Trophoblast cell (in vitro differentiated cells and primary cell): ENCODE results near the gene OR10A4.

Experiments
- DNase-seq, 2 donors: peaks; one replicate each; pipeline ENCODE4 v3.0.0-alpha.2; 2016
- H2AFZ ChIP-seq: 2 replicates; pipeline ENCODE4 v1.6.1; 2013; ENCODE audit warnings: low read length, moderate library complexity, mild to moderate bottlenecking; ENCODE audit not compliant: insufficient read depth, poor library complexity
- H2AK5ac ChIP-seq: 2 replicates; pipeline ENCODE4 v1.6.1; 2013; ENCODE audit warnings: mild to moderate bottlenecking, low read length
- H2BK120ac ChIP-seq: 2 replicates; pipeline ENCODE4 v1.6.1; 2013; ENCODE audit warnings: low read length, mild to moderate bottlenecking, moderate library complexity; ENCODE audit not compliant: insufficient read depth, poor library complexity
- H2BK12ac ChIP-seq: 2 replicates; pipeline ENCODE4 v1.6.1; 2013; ENCODE audit warnings: mild to moderate bottlenecking, low read length, moderate library complexity
- H2BK5ac ChIP-seq: 2 replicates; pipeline ENCODE4 v1.6.1; 2013; ENCODE audit warnings: low read length, low read depth, moderate library complexity, mild to moderate bottlenecking; ENCODE audit not compliant: poor library complexity
- H3K14ac ChIP-seq: 2 replicates; pipeline ENCODE4 v1.6.1; 2013; ENCODE audit warnings: mild to moderate bottlenecking, low read length
- H3K18ac ChIP-seq: 2 replicates; pipeline ENCODE4 v1.6.1; 2013; ENCODE audit warnings: mild to moderate bottlenecking, low read length
- H3K23ac ChIP-seq: 2 replicates; pipeline ENCODE4 v1.6.1; 2013; ENCODE audit warnings: low read length
- H3K27ac ChIP-seq: 2 replicates; pipeline ENCODE4 v1.5.1; 2013; ENCODE audit warnings: low read depth, mild to moderate bottlenecking, inconsistent platforms, low read length, moderate library complexity
- H3K27me3 ChIP-seq: 2 replicates; pipeline ENCODE4 v1.6.1; 2013; ENCODE audit warnings: inconsistent platforms, mild to moderate bottlenecking, low read length, moderate library complexity; ENCODE audit not compliant: insufficient read depth
- H3K36me3 ChIP-seq, 2 experiments: 1 replicate in 1 of 2; 2 replicates in 1 of 2; pipeline ENCODE4 v1.6.1; 2013; ENCODE audit warnings: low read length in 2 of 2, mild to moderate bottlenecking in 2 of 2, moderate library complexity in 1 of 2; ENCODE audit not compliant: insufficient read depth in 2 of 2, control insufficient read depth in 1 of 2
- H3K4ac ChIP-seq: 2 replicates; pipeline ENCODE4 v1.6.1; 2013; ENCODE audit warnings: low read depth, mild to moderate bottlenecking, low read length, moderate library complexity
- H3K4me1 ChIP-seq, 2 experiments: 1 replicate in 1 of 2; 2 replicates in 1 of 2; pipeline ENCODE4 v1.6.1; 2013; ENCODE audit warnings: low read length in 2 of 2, mild to moderate bottlenecking in 2 of 2, moderate library complexity in 1 of 2; ENCODE audit not compliant: insufficient read depth in 2 of 2, control insufficient read depth in 1 of 2
- H3K4me2 ChIP-seq: 2 replicates; pipeline ENCODE4 v1.6.1; 2013; ENCODE audit warnings: inconsistent platforms, mild to moderate bottlenecking, low read length, moderate library complexity
- H3K4me3 ChIP-seq: 2 replicates; pipeline ENCODE4 v1.5.1; 2013; ENCODE audit warnings: mild to moderate bottlenecking, low read depth, low read length, inconsistent platforms
- H3K79me1 ChIP-seq: one replicate; pipeline ENCODE4 v1.6.1; 2013; ENCODE audit warnings: low read length
- H3K79me2 ChIP-seq: 2 replicates; pipeline ENCODE4 v1.6.1; 2013; ENCODE audit warnings: low read length, mild to moderate bottlenecking; ENCODE audit not compliant: control insufficient read depth, insufficient read depth, poor library complexity
- H3K9ac ChIP-seq: 2 replicates; pipeline ENCODE4 v1.6.1; 2013; ENCODE audit warnings: mild to moderate bottlenecking, low read length
- H3K9me3 ChIP-seq: 2 replicates; pipeline ENCODE4 v1.6.1; 2013; ENCODE audit warnings: low read depth, mild to moderate bottlenecking, control low read depth, inconsistent platforms, low read length; ENCODE audit not compliant: insufficient read depth
- H4K12ac ChIP-seq: 2 replicates; pipeline ENCODE4 v1.6.1; 2013; ENCODE audit warnings: low read depth, mild to moderate bottlenecking, low read length, moderate library complexity
- H4K8ac ChIP-seq: 2 replicates; pipeline ENCODE4 v1.6.1; 2013; ENCODE audit warnings: low read depth, mild to moderate bottlenecking, low read length, moderate library complexity
- H4K91ac ChIP-seq: one replicate; pipeline ENCODE4 v1.6.1; 2013; ENCODE audit warnings: low read depth, mild to moderate bottlenecking, low read length, moderate library complexity
- WGBS: extraction: QIAGEN DNeasy Blood & Tissue Kit; methylation state at CpG from one replicate; pipeline ENCODE4 v1.1.7; 2013; ENCODE audit warnings: missing lambda C conversion rate; ENCODE audit not compliant: insufficient read length, insufficient coverage; ENCODE audit errors: extremely low coverage; 5-methylcytosine and 5-hydroxymethylcytosine counted together

The OR10A4 gene

DNA sequence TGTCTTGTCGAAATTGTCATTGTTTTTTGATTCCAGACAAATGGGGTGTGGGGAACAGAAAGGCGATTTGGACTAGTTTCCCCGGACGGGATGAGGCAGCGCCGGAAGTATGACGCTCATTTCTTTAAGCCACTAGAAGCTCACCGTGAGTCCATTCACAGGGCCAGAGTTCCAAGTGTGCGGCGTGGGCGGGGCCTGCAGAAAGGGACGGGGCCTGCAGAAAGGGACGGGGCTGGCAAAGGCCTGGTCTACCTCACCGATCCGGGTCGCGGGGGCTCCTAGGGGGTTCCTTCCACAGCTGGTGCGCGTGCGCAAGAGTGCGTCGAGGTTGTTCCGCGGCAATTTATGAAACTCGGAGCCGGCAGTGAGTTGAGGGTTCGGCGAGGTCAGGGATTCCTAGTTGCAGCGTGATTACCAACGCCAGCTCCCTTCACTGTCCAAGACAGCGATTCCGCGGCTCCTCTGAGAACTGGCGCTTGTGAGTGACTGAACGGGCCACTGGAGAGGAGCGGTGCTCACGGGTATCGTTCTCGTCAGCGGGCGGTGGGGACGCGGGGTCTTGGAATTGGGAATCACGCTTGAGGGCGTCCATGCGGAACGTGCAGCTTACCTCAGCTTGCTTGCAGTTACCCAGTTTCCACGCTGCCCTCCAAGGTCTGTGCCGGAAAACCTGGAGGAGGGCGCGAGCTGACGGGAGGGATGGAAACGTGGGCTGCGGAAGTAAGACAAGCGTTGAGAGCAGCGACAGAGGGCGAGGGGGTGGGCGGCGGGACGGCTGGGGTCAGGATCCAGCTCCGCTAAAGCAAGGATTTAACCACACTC lies 50.0 kb downstream of the OR10A4 start, which contains the start of gene ZNF215:
Gene ZNF215 (plus strand): TSS at position 219 of the 822 bp plus-strand sequence. CDS start 5,847 bp downstream, outside the sequence.
- DNase-seq: peak; percentile 82 to 89
- H2AFZ ChIP-seq: peak within 1 kb of the TSS; percentile 81

DNA sequence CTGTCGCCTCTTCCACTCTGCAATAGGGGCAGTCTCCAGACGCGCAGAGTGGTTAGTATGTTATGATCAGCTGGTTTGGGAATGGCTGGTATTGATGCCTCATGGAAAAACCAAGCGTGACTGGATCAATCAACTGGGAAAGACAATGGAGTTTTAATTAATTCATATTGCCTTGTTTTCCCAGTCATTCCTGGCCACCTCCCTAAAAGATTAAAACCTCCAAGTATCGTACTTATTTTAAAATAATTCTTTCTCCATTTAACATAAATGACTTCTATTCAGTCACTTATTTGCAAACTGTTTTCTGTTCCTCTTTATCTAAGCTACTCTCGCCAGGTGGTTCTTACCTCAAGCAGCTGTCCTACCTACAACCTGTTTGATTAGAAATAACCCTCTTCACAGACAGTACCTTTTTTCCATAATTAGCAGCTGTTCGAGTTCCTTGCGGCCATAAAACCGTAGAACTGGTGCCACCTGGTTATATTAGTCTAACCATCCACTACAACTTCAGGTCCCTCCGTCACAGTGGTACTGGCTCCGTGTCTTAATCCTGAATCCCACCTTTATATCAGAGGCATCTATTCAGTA lies 50.7 kb downstream of the OR10A4 start:
- Histone ChIP-seq H4K8ac (no peak overlapping the region), H4K91ac (no peak overlapping the region), H3K4ac (no peak overlapping the region), H3K9ac (peak overlapping the region; percentile 3), H2AK5ac (no peak overlapping the region), H3K79me2 (peaks cover 3% of the 10 kb centered on the region), H3K4me2 (peak overlapping the region; percentile 71), H3K79me1 (peaks cover 3% of the 10 kb centered on the region), H3K4me3 (peak overlapping the region; percentile 79), H3K27ac (no peak overlapping the region), H3K14ac (no peak overlapping the region), H3K9me3 (no peaks in the 10 kb centered on the region), H3K36me3 (no peaks in the 10 kb centered on the region), H2BK120ac (no peak overlapping the region), H2AFZ (peak overlapping the region; percentile 81), H4K12ac (no peak overlapping the region), H2BK12ac (no peak overlapping the region), H3K23ac (no peak overlapping the region), H3K4me1 (peaks cover under 1 to 9% of the 10 kb centered on the region in 2 experiments), H2BK5ac (no peak overlapping the region), H3K27me3 (no peaks in the 10 kb centered on the region), H3K18ac (no peak overlapping the region)
- peak in 1 of 2 donors; percentile 52 for DNase-seq
- WGBS: 100% methylated on average over 1 of the region's 11 CpGs

More for the DNA sequence above, 50.0 kb downstream of the OR10A4 start, which contains the start of gene ZNF215:
- WGBS: no CpG with 5 or more reads among the region's 61 CpGs
- peaks cover 3% of the 10 kb centered on the region for H3K79me2 ChIP-seq
- H3K18ac ChIP-seq: peak within 1 kb of the TSS; percentile 61
- H3K23ac ChIP-seq: no peak within 1 kb of the TSS
- H3K79me1 ChIP-seq: peaks cover 3% of the 10 kb centered on the region
- peak within 1 kb of the TSS; percentile 1 for H4K12ac ChIP-seq
- H4K91ac ChIP-seq: peak within 1 kb of the TSS; percentile 61
- peak within 1 kb of the TSS; percentile 71 for H3K4me2 ChIP-seq
- H3K27me3 ChIP-seq: no peaks in the 10 kb centered on the region
- H3K4me1 ChIP-seq: peaks cover 0 to 8% of the 10 kb centered on the region in 2 experiments
- H3K9me3 ChIP-seq: no peaks in the 10 kb centered on the region
- H3K9ac ChIP-seq: peak within 1 kb of the TSS; percentile 49
- no peak within 1 kb of the TSS for H2BK12ac ChIP-seq
- H2BK5ac ChIP-seq: no peak within 1 kb of the TSS
- no peak within 1 kb of the TSS for H2AK5ac ChIP-seq
- peak within 1 kb of the TSS; percentile 9 for H2BK120ac ChIP-seq
- peak within 1 kb of the TSS; percentile 76 for H3K14ac ChIP-seq
- H3K4ac ChIP-seq: peak within 1 kb of the TSS; percentile 12
- H3K4me3 ChIP-seq: peak within 1 kb of the TSS; percentile 79
- H4K8ac ChIP-seq: peak within 1 kb of the TSS; percentile 75
- no peaks in the 10 kb centered on the region for H3K36me3 ChIP-seq
- H3K27ac ChIP-seq: peak within 1 kb of the TSS; percentile 35
